GM18520 (cell line): ENCODE results near the gene MPHOSPH8.
"Not testable (repeated sequence)": the region's sequence is repeated elsewhere in the genome, so short reads cannot be mapped to it uniquely, and the experiment has no call there.

Source experiments
- ATAC-seq: cut with Tn5 transposase; IDR thresholded peaks from one replicate; pipeline ENCODE4 v1.9.1; 2021; ENCODE audit not compliant: unreplicated experiment

MPHOSPH8 gene

DNA sequence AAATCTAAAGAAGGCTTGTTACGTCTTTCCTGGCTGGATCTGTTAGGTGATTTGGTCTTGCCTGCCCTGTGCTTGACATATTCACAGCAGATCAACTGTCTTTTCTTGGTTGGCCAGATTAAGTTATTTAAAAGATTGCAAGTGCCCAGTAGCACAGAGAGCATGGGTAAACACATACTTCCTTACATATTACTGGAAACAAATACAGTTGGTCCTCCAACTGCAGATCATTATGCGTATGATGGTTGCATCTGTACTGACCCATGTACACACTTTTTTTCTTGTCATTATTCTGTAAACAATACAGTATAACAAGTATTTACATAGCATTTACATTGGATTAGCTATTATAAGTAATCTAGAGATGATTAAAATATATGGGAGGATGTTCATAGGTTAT, 9.2 kb upstream of the MPHOSPH8 start:
- no peak for ATAC-seq

- ATAC-seq = no peak
These were observed 462 bp upstream of the MPHOSPH8 start for GRCh38 chr13:19632915-19633478.

DNA sequence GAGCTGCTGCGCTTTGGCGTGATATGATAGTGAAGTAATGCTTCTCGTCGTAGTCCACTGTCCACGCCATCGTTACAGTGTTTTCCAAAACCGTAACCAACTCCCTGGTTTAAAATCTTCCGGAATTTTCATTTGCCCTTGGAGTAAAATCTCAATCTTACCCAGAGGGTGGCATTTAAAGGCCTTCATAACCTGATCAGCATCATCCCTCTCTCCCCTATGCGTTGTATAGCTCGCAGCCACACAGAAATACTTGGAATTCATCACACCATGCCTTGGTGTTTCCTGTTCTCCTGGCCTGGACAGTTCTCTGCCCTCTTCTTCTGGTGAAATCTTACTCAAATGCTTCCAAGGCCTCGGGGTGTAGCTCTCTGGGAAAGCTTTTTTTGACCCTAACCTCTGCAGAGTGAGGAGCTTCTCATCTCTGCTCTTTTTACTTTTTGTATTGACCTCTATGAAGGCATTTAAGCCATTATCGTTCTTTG, 839 bp downstream of the MPHOSPH8 start:
- ATAC-seq = no peak

DNA sequence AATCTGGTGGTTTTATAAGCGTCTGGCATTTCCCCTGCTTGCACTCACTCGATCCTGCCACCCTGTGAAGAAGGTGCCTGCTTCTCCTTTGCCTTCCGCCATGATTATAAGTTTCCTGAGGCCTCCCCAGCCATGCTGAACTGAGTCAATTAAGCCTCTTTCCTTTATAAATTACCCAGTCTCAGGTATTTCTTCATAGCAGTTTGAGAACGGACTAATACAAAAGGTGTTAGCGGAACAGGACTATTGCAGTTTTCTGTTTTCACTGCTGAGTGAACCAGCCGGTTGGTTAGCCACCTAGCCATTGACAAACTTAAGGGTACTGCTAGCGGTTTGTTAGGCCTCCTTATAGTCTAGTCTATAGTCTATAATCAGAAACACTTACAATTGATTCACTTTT, 2.5 kb downstream of the MPHOSPH8 start:
- ATAC-seq = not testable (repeated sequence)

GRCh38 chr13:19643652-19644051, 10.2 kb downstream of the MPHOSPH8 start:
- ATAC-seq = no peak

DNA sequence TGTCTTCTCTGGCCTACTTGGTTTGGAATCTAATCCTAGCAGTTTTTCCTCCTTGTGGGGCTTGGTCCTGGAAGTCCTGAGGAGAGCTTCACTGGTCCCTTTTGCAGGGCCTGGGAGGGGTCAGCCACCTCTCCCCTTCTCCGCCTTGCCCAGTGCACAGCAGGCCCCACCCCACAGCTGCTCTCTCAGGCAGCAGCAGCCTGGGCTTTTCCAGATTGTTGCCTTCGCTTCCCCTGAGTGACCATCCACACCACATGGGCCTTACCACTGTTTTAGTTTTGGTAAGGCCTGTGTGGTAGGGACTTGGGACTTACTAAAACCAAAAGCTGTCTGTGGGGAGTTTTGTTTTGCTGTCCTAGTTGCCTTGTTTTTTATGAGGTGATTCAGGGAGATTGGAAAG, 11.5 kb downstream of the MPHOSPH8 start:
- no peak for ATAC-seq

DNA sequence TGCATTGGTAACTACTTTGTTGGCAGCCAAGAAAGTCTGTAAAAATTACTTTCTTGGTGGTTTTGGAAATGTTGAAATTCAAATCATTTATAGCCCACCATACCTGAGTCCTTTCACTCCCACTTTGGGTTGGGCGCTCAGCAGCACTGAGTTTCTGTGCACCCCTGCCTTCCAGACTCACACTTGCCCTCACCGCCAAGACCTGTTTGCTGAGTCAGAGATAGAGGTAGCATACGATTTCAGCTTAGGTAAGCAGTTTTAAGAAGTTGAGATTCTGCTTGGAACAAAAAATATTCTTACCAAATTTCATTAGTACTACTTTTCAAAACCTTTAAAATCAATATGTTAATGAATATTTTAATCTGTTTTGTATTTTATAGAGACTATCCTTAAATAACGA, 12.6 kb downstream of the MPHOSPH8 start:
- no peak for ATAC-seq

DNA sequence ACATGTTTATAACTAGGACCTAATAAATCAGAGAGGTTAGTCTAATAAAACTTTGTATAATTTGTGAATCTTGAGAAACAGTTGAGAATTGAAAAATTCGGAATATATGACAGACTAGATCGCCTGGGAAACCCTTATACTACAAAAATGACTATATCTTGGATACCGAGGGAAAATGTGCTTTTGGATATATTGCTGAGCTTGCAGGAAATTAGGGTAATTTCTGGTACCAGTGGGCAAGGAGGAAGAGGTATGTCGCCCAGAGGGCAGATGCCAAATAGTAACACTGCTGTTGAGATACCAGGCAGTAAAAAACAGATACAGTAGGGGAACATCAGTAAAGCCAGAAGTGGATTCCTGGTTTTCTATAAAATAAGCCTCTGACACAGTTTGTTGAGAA, 17.3 kb downstream of the MPHOSPH8 start:
- no peak for ATAC-seq

- no peak for ATAC-seq
These were observed 24.6 kb downstream of the MPHOSPH8 start for GRCh38 chr13:19657872-19658591.

GRCh38 chr13:19658831-19659230, 25.4 kb downstream of the MPHOSPH8 start:
- ATAC-seq = no peak

- no peak for ATAC-seq
These were observed 27.7 kb downstream of the MPHOSPH8 start for GRCh38 chr13:19661126-19661525.

DNA sequence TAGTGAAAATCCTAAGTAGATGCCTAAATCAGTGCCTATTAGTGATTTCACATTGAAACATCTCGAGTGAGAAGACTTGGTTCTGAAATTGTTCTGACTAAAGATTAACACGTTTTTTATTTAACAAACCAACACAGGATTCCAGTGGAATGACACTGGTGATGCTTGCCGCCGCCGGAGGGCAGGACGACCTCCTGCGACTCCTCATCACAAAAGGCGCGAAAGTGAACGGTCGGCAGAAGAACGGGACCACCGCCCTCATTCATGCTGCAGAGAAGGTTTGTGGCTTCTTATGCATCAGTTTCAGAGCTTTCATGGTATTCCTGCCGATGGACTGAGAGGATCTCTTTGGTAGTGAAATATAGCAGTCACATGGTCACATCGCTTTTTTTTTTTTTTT, 28.1 kb downstream of the MPHOSPH8 start:
- ATAC-seq = no peak

- no peak for ATAC-seq
These were observed 30.0 kb downstream of the MPHOSPH8 start for GRCh38 chr13:19663416-19663979.

DNA sequence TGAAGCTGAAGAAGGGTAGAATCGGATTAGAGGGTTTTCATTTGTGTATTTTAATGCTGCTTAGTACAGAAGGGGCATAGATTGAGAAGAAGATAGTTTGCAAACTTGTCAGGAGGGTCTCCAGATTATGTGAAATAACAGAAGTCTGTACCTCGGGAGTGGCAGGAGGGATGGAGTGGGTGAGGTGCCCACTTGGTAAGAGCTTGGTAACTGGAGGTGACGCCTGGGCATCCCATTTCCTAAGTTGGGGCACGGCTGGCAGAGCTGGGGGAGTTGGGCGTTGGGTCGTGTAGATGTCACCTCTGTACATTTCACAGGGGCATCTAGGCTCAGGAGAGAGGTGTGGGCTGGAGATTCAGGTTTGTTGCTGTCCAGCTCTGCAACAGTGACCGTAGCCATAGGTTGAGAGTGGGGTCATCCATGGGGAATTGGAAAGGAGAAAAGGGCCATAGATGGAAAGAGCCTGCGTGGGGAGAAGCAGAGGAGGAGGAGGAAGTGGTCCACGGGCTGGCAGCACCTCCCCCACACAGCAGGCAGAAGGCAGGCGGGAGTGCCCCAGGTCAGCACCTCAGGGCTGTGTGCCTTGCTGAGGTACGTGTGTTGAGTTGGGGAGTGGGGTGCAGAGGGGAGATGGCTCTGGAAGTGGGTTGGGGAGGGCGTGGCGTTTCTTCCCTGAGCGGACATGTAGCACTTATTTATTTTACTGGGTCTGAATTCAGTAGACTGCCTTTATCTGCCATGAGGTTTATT, 31.2 kb downstream of the MPHOSPH8 start:
- ATAC-seq = no peak

GRCh38 chr13:19665427-19665859, 32.0 kb downstream of the MPHOSPH8 start:
- no peak for ATAC-seq

GRCh38 chr13:19668778-19669177, 35.3 kb downstream of the MPHOSPH8 start:
- no peak for ATAC-seq

GRCh38 chr13:19670147-19670546, 36.7 kb downstream of the MPHOSPH8 start:
- ATAC-seq = no peak

GRCh38 chr13:19672990-19673389, 39.5 kb downstream of the MPHOSPH8 start:
- no peak for ATAC-seq

DNA sequence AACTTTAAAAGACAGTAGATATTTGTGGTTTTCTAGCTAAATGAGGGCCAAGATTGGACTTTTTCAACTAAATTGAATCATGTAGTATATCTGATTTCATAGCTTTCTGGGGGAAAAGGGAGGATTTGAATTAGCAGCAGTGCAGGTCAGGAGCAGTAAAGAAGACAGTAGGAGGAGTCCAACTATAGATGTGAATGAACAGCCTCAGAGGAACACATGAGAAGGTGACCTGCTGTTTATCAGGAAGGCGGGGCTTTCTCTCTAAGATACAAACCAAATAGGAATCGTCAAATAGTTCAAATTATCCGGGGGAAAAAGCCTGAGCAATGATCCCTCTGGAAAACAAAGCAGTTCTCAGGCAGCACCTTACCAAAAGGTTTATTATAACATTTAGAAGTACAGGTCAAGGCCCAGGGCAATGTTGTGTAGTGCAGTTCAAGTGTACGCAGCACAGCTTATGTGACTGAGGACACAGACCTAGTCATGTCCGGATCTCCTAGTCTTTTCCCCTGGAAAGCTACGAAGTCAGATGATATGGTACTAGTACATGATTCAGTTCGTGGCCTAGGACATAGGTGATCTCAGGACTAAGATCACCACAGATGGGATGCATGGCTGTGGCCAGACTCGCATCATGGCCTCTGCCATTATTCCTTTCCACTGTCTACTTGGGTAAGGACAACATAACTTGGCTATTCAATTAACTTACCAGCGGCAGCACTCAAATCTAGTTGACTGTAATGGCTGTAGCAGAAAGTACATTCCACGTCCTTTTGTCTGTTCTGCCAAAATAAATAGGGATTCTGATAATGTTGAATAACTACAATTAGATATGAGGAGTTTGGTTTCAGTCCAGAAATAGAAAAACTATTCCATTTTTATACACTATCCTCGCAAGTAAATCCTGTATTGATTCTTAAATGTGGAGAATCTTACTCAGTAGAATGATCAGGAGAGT, 40.3 kb downstream of the MPHOSPH8 start:
- ATAC-seq = no peak

- no peak for ATAC-seq
These were observed 41.4 kb downstream of the MPHOSPH8 start for GRCh38 chr13:19674898-19675297.

DNA sequence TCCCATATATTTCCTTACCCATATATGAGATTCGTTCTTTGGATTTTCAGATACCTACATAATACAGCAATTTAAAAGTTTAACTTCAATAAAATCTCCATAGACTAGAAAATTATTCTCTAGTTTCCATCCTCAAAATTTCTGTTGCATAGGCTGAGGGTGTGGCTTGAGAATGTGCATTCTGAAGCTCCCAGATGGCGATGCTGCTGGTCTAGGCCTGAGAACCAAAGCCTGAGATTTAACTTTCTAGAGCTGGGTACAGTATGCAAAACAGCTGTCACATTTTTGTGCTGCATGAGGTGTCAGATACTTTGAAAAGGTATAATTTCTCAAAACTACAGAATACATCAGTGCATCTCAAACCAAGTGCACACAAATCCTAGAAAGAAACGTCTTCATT, 42.7 kb downstream of the MPHOSPH8 start:
- ATAC-seq = no peak
